Measurements from ENCODE around the gene KIFAP3. TPM values are rescaled to one million over a fixed set of nuclear protein-coding genes. Genes with fewer than 3 reads are reported as not detected.
"Not testable (repeated sequence)": the region's sequence is repeated elsewhere in the genome, so short reads cannot be mapped to it uniquely, and the experiment has no call there.

KIFAP3 gene
- polyA plus RNA-seq, 3 donors from 2014 or later, result 19.2 to 29.8 (median 28.9) TPM

DNA sequence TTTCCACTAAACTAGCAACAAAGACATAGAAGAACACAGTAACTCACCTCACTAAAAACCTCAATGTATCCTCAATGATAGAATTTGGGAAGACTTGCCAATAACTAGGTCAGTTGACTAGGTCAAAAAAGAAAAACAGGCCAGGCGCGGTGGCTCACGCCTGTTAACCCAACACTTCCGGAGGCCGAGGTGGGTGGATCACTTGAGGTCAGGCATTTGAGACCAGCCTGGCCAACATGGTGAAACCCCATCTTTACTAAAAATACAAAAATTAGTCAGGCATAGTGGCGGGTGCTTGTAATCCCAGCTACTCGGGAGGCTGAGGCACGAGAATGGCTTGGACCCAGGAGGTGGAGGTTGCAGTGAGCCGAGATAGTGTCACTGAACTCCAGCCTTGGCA lies 156.3 kb downstream of the KIFAP3 start:
- peak overlapping the region; percentile 34 to 67 (median 58) for H3K4me3 Mint-ChIP-seq
- peaks cover 14 to 23% of the 10 kb centered on the region in 2 donors for H3K4me1 Mint-ChIP-seq
- H3K27ac Mint-ChIP-seq, result peak overlapping the region; percentile 35 to 85 (median 68)
- DNase-seq, result peak in 1 of 3 donors; percentile 8
- H3K36me3 Mint-ChIP-seq, result peaks cover 8 to 32% (median 22%) of the 10 kb centered on the region in 3 donors
- not testable (repeated sequence) for H3K9me3 Mint-ChIP-seq; H3K27me3 Mint-ChIP-seq (ENCODE audit: low read depth in 3 of 3)

- Mint-ChIP-seq H3K9me3 (no peaks in the 10 kb centered on the region), H3K36me3 (peaks cover 3 to 30% (median 16%) of the 10 kb centered on the region in 3 donors), H3K27ac (no peak overlapping the region), H3K27me3 (ENCODE audit: low read depth in 3 of 3) (peaks cover 0 to 6% (median 2%) of the 10 kb centered on the region in 3 donors), H3K4me1 (peaks cover 14 to 23% of the 10 kb centered on the region in 2 donors), H3K4me3 (no peak overlapping the region)
- no peak for DNase-seq
Observed at GRCh38 chr1:169915150-169915549, 159.3 kb downstream of the KIFAP3 start.

DNA sequence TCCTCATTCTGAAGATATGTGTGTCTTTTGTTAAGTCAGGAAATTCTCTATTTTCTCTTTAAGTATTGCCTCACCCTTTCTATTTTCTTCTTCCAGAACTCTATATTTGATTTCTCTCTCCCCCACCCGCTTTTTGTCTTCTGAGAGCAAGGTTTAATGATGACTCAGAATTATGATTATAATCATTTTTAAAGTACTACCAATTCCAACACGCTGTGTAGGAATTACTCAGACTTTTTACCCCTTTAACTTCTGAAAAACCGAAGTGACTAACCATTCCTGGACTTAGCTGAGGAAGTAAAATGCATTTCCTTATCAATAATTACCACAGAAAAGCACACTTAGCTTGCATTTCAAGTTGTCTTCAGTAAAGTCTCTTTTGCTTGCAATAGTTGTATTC lies 160.0 kb downstream of the KIFAP3 start:
- no peaks in the 10 kb centered on the region for H3K9me3 Mint-ChIP-seq
- H3K4me3 Mint-ChIP-seq, result no peak overlapping the region
- H3K36me3 Mint-ChIP-seq, result peaks cover 3 to 30% (median 13%) of the 10 kb centered on the region in 3 donors
- H3K4me1 Mint-ChIP-seq, result peaks cover 14 to 26% of the 10 kb centered on the region in 2 donors
- no peak for DNase-seq
- no peak overlapping the region for H3K27ac Mint-ChIP-seq
- H3K27me3 Mint-ChIP-seq (ENCODE audit: low read depth in 3 of 3), result peaks cover 0 to 6% (median 2%) of the 10 kb centered on the region in 3 donors

DNA sequence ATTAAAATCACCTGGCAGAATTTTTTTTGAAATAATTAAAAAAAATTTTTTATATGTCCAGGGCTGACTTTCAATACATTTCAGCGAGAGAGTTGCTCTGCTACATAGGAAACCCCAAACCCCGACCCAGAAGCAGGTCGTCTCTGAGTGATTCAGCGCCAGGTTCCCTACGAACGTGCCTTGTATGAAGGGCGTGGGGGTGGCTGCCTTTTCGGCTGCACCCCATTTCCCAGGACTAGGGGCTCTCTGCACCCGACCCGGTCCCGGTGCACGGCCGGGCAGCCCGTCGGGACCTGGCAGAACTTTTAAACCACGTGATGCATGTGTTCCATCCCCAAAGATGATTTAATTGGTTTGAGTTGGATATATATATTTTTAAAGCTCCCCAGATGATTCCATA lies 165.0 kb downstream of the KIFAP3 start:
- Mint-ChIP-seq H3K4me1 (peaks cover 8 to 30% of the 10 kb centered on the region in 2 donors), H3K9me3 (peaks cover 0 to 3% (median 0%) of the 10 kb centered on the region in 6 donors), H3K36me3 (peaks cover 0 to 15% (median under 1%) of the 10 kb centered on the region in 3 donors), H3K27ac (peak overlapping the region in 1 of 6 donors; percentile 59), H3K27me3 (ENCODE audit: low read depth in 3 of 3) (peaks cover 0 to 4% (median 2%) of the 10 kb centered on the region in 3 donors), H3K4me3 (no peak overlapping the region)
- no peak for DNase-seq

DNA sequence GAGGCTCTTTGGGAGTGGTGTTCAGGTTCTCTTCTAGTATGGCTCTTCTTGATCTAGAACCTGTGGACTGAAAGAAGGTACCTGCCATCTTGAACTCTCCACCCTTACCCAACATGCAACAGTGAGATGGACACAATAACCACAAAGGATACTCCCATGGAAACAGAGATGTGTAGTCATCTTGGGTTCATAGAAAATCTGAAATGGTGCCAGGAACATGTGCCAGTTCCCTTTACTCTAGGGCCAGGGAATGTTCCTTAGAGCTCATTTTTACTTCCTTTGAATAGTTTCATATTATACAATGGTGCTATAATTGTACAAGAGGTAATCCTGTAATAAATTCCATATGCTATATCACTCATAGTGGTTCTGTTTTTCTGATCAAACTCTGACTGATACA lies 167.6 kb downstream of the KIFAP3 start:
- peaks cover 0 to 6% (median 0%) of the 10 kb centered on the region in 3 donors for H3K36me3 Mint-ChIP-seq
- H3K9me3 Mint-ChIP-seq, result peaks cover 0 to 3% (median 0%) of the 10 kb centered on the region in 6 donors
- peaks cover 0 to 4% (median 3%) of the 10 kb centered on the region in 3 donors for H3K27me3 Mint-ChIP-seq (ENCODE audit: low read depth in 3 of 3)
- H3K4me1 Mint-ChIP-seq, result peaks cover 25 to 50% of the 10 kb centered on the region in 2 donors
- no peak overlapping the region for H3K4me3 Mint-ChIP-seq
- no peak for DNase-seq
- no peak overlapping the region for H3K27ac Mint-ChIP-seq

DNA sequence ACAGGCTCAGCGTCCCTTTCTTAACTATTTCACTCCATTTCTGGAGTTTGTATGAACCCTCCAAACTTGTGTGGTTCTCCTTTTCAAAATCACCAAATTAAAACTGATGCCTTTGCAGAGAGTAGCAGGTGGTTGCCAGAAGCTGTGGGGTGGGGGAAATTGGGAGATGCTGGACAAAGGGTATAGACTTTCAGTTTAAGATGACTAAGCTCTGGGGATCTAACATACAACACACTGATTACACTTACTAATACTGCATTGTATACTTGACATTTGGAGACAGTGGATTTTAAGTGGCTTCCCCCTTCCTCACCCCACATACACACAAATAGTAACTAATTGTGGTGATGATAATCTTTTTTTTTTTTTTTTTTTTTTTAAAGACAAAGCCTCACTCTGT lies 169.7 kb downstream of the KIFAP3 start:
- Mint-ChIP-seq H3K36me3 (peaks cover 0 to 3% (median 0%) of the 10 kb centered on the region in 3 donors), H3K9me3 (peaks cover 0 to 3% (median 0%) of the 10 kb centered on the region in 6 donors), H3K4me3 (no peak overlapping the region), H3K4me1 (peaks cover 27 to 57% of the 10 kb centered on the region in 2 donors), H3K27ac (no peak overlapping the region), H3K27me3 (ENCODE audit: low read depth in 3 of 3) (peaks cover 0 to 5% (median 2%) of the 10 kb centered on the region in 3 donors)
- DNase-seq, result no peak

DNA sequence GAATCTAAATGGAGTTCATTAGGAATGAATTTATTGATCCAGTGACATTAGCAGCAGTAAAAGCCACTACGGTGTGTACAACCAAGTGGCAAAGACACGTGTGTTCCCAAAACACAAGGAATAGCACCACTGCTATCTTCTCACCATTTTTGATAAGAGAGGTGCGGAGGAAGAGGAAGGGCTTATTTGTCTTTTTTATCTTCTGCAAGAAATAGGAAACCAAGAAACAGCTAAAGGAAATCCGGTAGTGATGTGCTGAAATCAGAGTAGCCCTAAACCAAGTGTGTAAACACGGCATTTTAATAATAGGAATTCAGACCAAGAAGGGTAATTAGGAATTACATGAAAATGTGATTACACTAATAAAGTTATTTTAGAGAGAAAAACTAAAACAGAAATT lies 171.7 kb downstream of the KIFAP3 start:
- H3K36me3 Mint-ChIP-seq, result peaks cover 0 to 3% (median 0%) of the 10 kb centered on the region in 3 donors
- peaks cover 2 to 5% (median 3%) of the 10 kb centered on the region in 3 donors for H3K27me3 Mint-ChIP-seq (ENCODE audit: low read depth in 3 of 3)
- peaks cover 0 to 3% (median 0%) of the 10 kb centered on the region in 6 donors for H3K9me3 Mint-ChIP-seq
- no peak for DNase-seq
- peak overlapping the region; percentile 31 to 75 (median 60) for H3K4me3 Mint-ChIP-seq
- peaks cover 18 to 37% of the 10 kb centered on the region in 2 donors for H3K4me1 Mint-ChIP-seq
- peak overlapping the region in 4 of 6 donors; percentile 41 to 78 (median 43) for H3K27ac Mint-ChIP-seq

GRCh38 chr1:169901115-169901514 lies 173.4 kb downstream of the KIFAP3 start:
- Mint-ChIP-seq H3K27ac (no peak overlapping the region), H3K27me3 (ENCODE audit: low read depth in 3 of 3) (peaks cover 3 to 9% (median 5%) of the 10 kb centered on the region in 3 donors), H3K4me3 (no peak overlapping the region), H3K9me3 (peaks cover 0 to 3% (median 0%) of the 10 kb centered on the region in 6 donors), H3K36me3 (peaks cover 0 to 3% (median 0%) of the 10 kb centered on the region in 3 donors), H3K4me1 (peaks cover 18 to 30% of the 10 kb centered on the region in 2 donors)
- no peak for DNase-seq

GRCh38 chr1:169900571-169900970 lies 173.9 kb downstream of the KIFAP3 start:
- no peak overlapping the region for H3K4me3 Mint-ChIP-seq
- H3K36me3 Mint-ChIP-seq, result peaks cover 0 to 3% (median 0%) of the 10 kb centered on the region in 3 donors

GRCh38 chr1:169899519-169900217 lies 174.8 kb downstream of the KIFAP3 start:
- no peak for DNase-seq
- H3K4me3 Mint-ChIP-seq, result no peak overlapping the region
- H3K27ac Mint-ChIP-seq, result no peak overlapping the region
- H3K4me1 Mint-ChIP-seq, result peaks cover 18 to 29% of the 10 kb centered on the region in 2 donors
- no peaks in the 10 kb centered on the region for H3K36me3 Mint-ChIP-seq
- H3K9me3 Mint-ChIP-seq, result no peaks in the 10 kb centered on the region
- H3K27me3 Mint-ChIP-seq (ENCODE audit: low read depth in 3 of 3), result peaks cover 3 to 9% (median 5%) of the 10 kb centered on the region in 3 donors

More at GRCh38 chr1:169900571-169900970, 173.9 kb downstream of the KIFAP3 start:
- no peaks in the 10 kb centered on the region for H3K9me3 Mint-ChIP-seq
- no peak overlapping the region for H3K27ac Mint-ChIP-seq
- DNase-seq, result no peak
- H3K4me1 Mint-ChIP-seq, result peaks cover 18 to 30% of the 10 kb centered on the region in 2 donors
- peaks cover 3 to 9% (median 5%) of the 10 kb centered on the region in 3 donors for H3K27me3 Mint-ChIP-seq (ENCODE audit: low read depth in 3 of 3)

DNA sequence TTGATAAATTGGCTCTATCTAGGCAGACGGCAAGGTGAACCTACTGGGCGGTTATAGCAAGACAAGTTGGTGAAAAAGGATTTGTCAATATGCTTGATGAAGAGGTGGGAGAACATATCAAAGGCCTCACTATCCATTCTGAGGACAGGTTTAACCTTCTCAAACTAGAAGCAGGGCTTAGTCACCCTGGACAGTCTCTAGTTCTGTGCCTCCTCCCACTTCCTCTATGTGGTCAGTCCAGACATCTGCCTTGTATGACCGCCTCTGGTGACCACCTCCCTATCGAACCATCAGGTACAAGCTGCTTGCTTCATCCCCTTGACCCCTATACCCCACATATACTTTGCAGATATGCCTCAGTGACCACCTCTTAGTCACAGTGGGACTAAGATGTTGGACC lies 178.5 kb downstream of the KIFAP3 start:
- Mint-ChIP-seq H3K27me3 (ENCODE audit: low read depth in 3 of 3) (peaks cover 6 to 14% (median 7%) of the 10 kb centered on the region in 3 donors), H3K4me3 (no peak overlapping the region)

DNA sequence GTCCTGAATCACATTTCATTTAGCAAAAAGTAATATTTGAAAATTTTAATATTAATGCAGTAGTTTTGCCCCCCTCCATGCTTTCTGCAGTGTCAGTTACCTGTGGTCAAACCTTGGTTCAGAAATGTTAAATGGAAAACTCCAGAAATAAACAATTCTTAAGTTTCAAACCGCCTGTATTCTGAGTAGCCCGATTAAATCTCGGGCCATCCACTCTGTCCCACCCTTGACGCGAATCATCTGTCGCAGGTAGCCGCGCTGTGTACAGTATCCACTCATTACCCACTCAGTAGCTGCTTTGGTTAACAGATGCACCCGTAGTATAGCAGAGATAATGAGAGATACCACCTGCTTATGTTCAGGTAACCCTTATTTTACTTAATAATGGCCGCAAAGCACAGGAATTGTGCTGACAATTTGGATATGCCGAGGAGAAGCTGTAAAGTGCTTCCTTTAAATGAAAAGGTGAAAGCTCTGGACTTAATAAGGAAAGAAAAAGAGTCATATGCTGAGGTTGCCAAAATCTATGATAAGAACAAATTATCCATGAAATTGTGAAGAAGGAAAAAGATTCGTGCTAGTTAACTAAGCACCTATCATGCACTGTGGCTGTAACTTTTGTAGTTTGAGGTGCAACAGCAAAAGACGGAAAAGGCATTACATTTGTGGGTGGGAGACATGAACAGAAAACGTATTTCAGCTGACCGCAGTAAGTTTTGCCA lies 179.9 kb downstream of the KIFAP3 start:
- peaks cover 5 to 14% (median 6%) of the 10 kb centered on the region in 3 donors for H3K27me3 Mint-ChIP-seq (ENCODE audit: low read depth in 3 of 3)
- no peaks in the 10 kb centered on the region for H3K36me3 Mint-ChIP-seq
- H3K9me3 Mint-ChIP-seq, result no peaks in the 10 kb centered on the region
- H3K4me1 Mint-ChIP-seq, result peaks cover 32 to 46% of the 10 kb centered on the region in 2 donors
- H3K4me3 Mint-ChIP-seq, result peak overlapping the region; percentile 85 to 98 (median 91)
- H3K27ac Mint-ChIP-seq, result peak overlapping the region; percentile 98 to 100 (median 100)
- no peak for DNase-seq

More for the DNA sequence above, 178.5 kb downstream of the KIFAP3 start:
- peaks cover 23 to 32% of the 10 kb centered on the region in 2 donors for H3K4me1 Mint-ChIP-seq
- H3K27ac Mint-ChIP-seq, result peak overlapping the region in 1 of 6 donors; percentile 59
- no peak for DNase-seq
- no peaks in the 10 kb centered on the region for H3K9me3 Mint-ChIP-seq
- H3K36me3 Mint-ChIP-seq, result no peaks in the 10 kb centered on the region

DNA sequence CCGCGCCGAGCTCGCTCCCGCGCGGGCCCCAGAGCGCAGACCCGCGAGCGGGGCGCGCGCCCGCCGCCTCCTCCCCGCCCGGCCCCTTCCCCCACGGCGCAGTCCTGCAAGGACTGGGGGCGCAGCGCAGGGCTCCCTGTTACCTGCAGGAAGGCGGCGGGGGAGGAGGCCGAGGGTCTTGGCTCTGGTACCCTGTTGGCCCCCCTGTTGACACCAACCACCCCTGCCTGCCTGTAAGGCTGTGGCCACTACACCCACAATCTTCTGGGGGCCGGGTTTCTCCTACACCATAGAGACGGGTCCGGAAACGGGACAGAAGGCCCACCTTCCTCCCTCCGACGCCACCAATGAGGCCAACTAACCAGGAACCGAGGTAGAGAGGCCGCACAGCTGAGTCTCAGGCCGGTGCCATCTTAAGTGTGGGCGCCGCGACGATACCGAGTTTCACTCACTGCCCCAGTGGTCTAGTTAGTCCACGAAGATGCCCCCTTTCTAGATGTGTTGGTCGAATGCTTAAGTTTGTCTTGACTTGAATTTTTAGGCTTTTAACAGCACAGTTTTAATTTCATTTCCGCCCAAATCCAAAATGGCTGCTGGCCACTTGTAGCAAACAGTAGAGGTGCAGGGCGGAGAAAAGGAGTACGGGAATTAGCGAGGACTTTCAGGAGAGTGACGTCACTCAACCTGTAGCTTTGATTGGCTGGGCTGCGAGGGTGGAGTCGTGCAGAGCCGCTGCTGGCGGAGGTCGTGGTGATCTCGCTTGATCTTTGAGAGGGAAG lies 180.7 kb downstream of the KIFAP3 start, which contains the start of gene SCYL3:
SCYL3 (minus strand) TSS at position 252 of the 779 bp plus-strand sequence. CDS start 5,056 bp downstream, outside the sequence.
- Mint-ChIP-seq H3K36me3 (no peaks in the 10 kb centered on the region), H3K4me3 (peak within 1 kb of the TSS; percentile 89 to 98 (median 91)), H3K9me3 (no peaks in the 10 kb centered on the region), H3K27me3 (ENCODE audit: low read depth in 3 of 3) (peaks cover 5 to 14% (median 6%) of the 10 kb centered on the region in 3 donors), H3K4me1 (peaks cover 35 to 53% of the 10 kb centered on the region in 2 donors), H3K27ac (peak within 1 kb of the TSS; percentile 98 to 100 (median 100))
- peak; percentile 94 to 96 (median 96) for DNase-seq
